Activated naive CD8-positive, alpha-beta T cell (primary cell): ENCODE results near the gene ZSCAN25.

Experiments used
- H3K27ac Mint-ChIP-seq: one replicate; pipeline ENCODE4 v1.8.0; 2021; ENCODE audit warnings: mixed read lengths
- H3K27me3 Mint-ChIP-seq: one replicate; pipeline ENCODE4 v1.8.0; 2021; ENCODE audit warnings: mixed read lengths
- H3K36me3 Mint-ChIP-seq: one replicate; pipeline ENCODE4 v1.8.0; 2021; ENCODE audit warnings: mixed read lengths
- H3K4me1 Mint-ChIP-seq: one replicate; pipeline ENCODE4 v1.8.0; 2021; ENCODE audit warnings: low read depth, mixed read lengths
- H3K4me3 Mint-ChIP-seq: one replicate; pipeline ENCODE4 v1.8.0; 2021; ENCODE audit warnings: mild to moderate bottlenecking, mixed read lengths
- H3K9me3 Mint-ChIP-seq: one replicate; pipeline ENCODE4 v1.8.0; 2021; ENCODE audit warnings: low read depth, mixed read lengths

The ZSCAN25 gene

GRCh38 chr7:99679400-99680191 is 62.9 kb downstream of the ZSCAN25 start, which contains the start of gene CYP3A5:
TSS of gene CYP3A5 (minus strand) at chr7:99679996. CDS start at chr7:99679896, 100 bp downstream.
- Mint-ChIP-seq H3K9me3 (no peaks in the 10 kb centered on the region), H3K4me1 (peaks cover 18% of the 10 kb centered on the region), H3K36me3 (peaks cover 19% of the 10 kb centered on the region), H3K27ac (no peak within 1 kb of the TSS), H3K27me3 (no peaks in the 10 kb centered on the region), H3K4me3 (no peak within 1 kb of the TSS)
